Measurements from ENCODE around the gene CAPN10.

Gene CAPN10

GRCh38 chr2:240629968-240630770, 43.6 kb downstream of the CAPN10 start:
- DNase-seq: no peak

GRCh38 chr2:240630771-240631547, 44.4 kb downstream of the CAPN10 start:
- Histone ChIP-seq H3K4me3 (ENCODE audit: low read depth, low read length) (no peak overlapping the region), H3K27me3 (ENCODE audit: insufficient read depth, low read depth, severe bottlenecking) (no peaks in the 10 kb centered on the region)
- no peak for TF ChIP-seq CTCF (IDR thresholded peaks at IDR 0.05; ENCODE audit: low read depth, low read length)

More at GRCh38 chr2:240629968-240630770, 43.6 kb downstream of the CAPN10 start:
- no peak for TF ChIP-seq CTCF (IDR thresholded peaks at IDR 0.05; ENCODE audit: low read depth, low read length)
- Histone ChIP-seq H3K4me3 (ENCODE audit: low read depth, low read length) (no peak overlapping the region), H3K36me3 (no peaks in the 10 kb centered on the region), H3K27me3 (ENCODE audit: insufficient read depth, low read depth, severe bottlenecking) (no peaks in the 10 kb centered on the region), H3K9me3 (ENCODE audit: severe bottlenecking) (peaks cover 19% of the 10 kb centered on the region), H3K27ac (no peak overlapping the region)

GRCh38 chr2:240631548-240632305, 45.2 kb downstream of the CAPN10 start:
- H3K27ac ChIP-seq: no peak overlapping the region
- TF ChIP-seq CTCF (IDR thresholded peaks at IDR 0.05; ENCODE audit: low read depth, low read length): no peak
- no peak overlapping the region for H3K4me3 ChIP-seq (ENCODE audit: low read depth, low read length)
- no peak for DNase-seq
- no peaks in the 10 kb centered on the region for H3K27me3 ChIP-seq (ENCODE audit: insufficient read depth, low read depth, severe bottlenecking)
- no peaks in the 10 kb centered on the region for H3K36me3 ChIP-seq
- peaks cover 19% of the 10 kb centered on the region for H3K9me3 ChIP-seq (ENCODE audit: severe bottlenecking)

More at GRCh38 chr2:240630771-240631547, 44.4 kb downstream of the CAPN10 start:
- H3K36me3 ChIP-seq: no peaks in the 10 kb centered on the region
- no peak for DNase-seq
- peaks cover 19% of the 10 kb centered on the region for H3K9me3 ChIP-seq (ENCODE audit: severe bottlenecking)
- no peak overlapping the region for H3K27ac ChIP-seq

- Histone ChIP-seq H3K27me3 (ENCODE audit: insufficient read depth, low read depth, severe bottlenecking) (peaks cover 3% of the 10 kb centered on the region), H3K9me3 (ENCODE audit: severe bottlenecking) (peaks cover 19% of the 10 kb centered on the region), H3K4me3 (ENCODE audit: low read depth, low read length) (no peak overlapping the region), H3K36me3 (no peaks in the 10 kb centered on the region), H3K27ac (no peak overlapping the region)
- no peak for DNase-seq
- TF ChIP-seq CTCF (IDR thresholded peaks at IDR 0.05; ENCODE audit: low read depth, low read length): no peak
Measured at GRCh38 chr2:240632306-240632721, 45.8 kb downstream of the CAPN10 start.

GRCh38 chr2:240635121-240635997, 48.8 kb downstream of the CAPN10 start:
- no peak for TF ChIP-seq CTCF (IDR thresholded peaks at IDR 0.05; ENCODE audit: low read depth, low read length)
- Histone ChIP-seq H3K27ac (no peak overlapping the region), H3K27me3 (ENCODE audit: insufficient read depth, low read depth, severe bottlenecking) (peaks cover 26% of the 10 kb centered on the region), H3K36me3 (no peaks in the 10 kb centered on the region), H3K4me3 (ENCODE audit: low read depth, low read length) (no peak overlapping the region), H3K9me3 (ENCODE audit: severe bottlenecking) (peaks cover 19% of the 10 kb centered on the region)
- DNase-seq: no peak
